B cell (primary cell): ENCODE measurements around the gene TUG1.

Source experiments
- EZH2 ChIP-seq: IDR thresholded peaks from 2 replicates; pipeline ENCODE4 v1.6.1; 2012; ENCODE audit warnings: borderline replicate concordance, low read depth, mild to moderate bottlenecking, moderate library complexity, low read length; ENCODE audit not compliant: insufficient read depth, poor library complexity, severe bottlenecking
- TF ChIP-seq, protein P1 (sequence below): fragments of 200-600 bp; IDR thresholded peaks from one replicate; pipeline ENCODE4 v1.8.0; 2022; ENCODE audit warnings: antibody characterized with exemption, mild to moderate bottlenecking

DNA sequence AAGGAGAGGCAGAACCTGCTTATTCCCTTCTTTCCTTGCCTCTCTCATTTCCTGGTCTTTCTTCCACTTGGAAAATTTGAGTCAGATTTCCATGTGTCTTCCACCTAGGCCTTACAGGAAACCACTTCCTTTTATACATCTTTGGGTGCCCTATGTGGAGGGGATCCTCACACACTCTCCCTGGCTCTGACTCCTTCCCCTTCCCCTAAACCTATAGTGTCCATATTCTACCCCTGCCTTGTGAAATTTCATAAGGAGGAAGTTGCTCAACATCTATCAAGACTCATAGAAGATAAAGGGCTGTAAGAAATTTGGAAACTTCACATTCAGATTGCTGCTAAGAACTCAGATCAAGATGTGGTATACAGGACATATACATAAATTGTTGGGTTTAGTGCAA is 20.4 kb downstream of the TUG1 start:
- TF ChIP-seq, protein P1, sequence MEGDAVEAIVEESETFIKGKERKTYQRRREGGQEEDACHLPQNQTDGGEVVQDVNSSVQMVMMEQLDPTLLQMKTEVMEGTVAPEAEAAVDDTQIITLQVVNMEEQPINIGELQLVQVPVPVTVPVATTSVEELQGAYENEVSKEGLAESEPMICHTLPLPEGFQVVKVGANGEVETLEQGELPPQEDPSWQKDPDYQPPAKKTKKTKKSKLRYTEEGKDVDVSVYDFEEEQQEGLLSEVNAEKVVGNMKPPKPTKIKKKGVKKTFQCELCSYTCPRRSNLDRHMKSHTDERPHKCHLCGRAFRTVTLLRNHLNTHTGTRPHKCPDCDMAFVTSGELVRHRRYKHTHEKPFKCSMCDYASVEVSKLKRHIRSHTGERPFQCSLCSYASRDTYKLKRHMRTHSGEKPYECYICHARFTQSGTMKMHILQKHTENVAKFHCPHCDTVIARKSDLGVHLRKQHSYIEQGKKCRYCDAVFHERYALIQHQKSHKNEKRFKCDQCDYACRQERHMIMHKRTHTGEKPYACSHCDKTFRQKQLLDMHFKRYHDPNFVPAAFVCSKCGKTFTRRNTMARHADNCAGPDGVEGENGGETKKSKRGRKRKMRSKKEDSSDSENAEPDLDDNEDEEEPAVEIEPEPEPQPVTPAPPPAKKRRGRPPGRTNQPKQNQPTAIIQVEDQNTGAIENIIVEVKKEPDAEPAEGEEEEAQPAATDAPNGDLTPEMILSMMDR = no peak
- no peak for TF ChIP-seq EZH2
